Measurements from ENCODE around the gene ADISSP. TPM values are rescaled to one million over a fixed set of nuclear protein-coding genes. Genes with fewer than 3 reads are reported as not detected.

The ADISSP gene
- polyA plus RNA-seq (2011; rRNA removed) (21.3 and 34.3 TPM in 2 replicates), polyA minus RNA-seq (2011; rRNA and poly(A)+ RNA removed) (17.3 and 22.7 TPM in 2 replicates)

DNA sequence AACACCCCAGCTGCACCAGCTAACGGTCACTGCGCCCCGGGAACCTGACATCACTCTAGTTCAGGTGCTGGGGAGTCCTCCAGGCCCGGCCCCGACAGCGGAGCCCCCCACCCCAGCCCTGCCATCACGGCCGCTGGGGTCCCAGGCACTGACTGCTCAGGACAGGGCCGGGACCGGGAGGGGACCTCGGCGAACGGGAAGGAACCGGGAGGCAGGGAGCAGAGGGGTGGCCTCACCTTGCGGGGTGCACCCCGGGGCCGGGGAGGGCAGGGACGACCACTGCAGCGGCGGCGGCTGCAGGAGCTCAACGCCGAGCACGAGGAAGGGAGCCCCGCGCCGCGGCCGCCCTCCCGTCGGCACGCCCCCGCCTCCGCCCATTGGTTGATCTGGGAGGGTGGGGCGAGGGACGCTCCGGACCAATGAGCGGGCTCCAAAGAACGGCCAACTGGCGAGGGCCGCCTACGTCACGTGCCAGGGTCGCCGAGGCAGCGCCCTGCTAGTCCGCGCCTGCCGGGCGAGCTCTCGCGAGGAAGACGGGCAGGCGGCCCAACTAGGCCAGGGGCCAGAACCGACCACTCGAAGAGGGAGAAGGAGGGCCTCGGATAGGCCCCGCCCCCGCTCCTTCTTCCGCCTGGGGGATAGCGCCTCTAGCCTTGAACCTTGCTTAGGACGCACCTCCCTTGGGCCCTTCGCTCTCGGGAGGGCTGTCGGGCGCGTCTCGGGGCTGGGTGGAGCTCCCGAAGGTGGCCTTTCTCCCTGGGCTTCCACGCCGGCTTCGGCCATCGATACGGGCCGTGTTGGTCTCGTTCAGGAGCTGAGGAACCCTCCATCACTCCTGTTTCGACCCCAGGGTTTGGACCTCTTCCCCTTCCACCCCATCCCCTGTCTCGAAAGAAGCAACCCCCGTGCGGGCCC lies at the start of gene ADISSP:
Gene ADISSP (minus strand): TSS at position 327 of the 915 bp plus-strand sequence. CDS start 7,653 bp downstream, outside the sequence.
- peak within 1 kb of the TSS; percentile 73 for H3K4me3 ChIP-seq (ENCODE audit: low read depth, low read length)
- DNase-seq (ENCODE audit: low read depth), result peak; percentile 85
- no peaks in the 10 kb centered on the region for H3K36me3 ChIP-seq (ENCODE audit: control insufficient read depth, insufficient read depth, low read length)
- ChIA-PET CTCF (interaction anchor here (0.6 to 4.7 kb wide), 15 partner anchors 10 to 257 kb away, joined by 3 to 51 read pairs (median 6); partner anchors contain the start of genes AP5S1, CENPB and SPEF1), POLR2A (interaction anchor here (1.0 kb wide), 1 partner anchor 14 kb away, joined by 3 read pairs; the partner anchor contains the start of gene SPEF1)
- TF ChIP-seq, protein P1, sequence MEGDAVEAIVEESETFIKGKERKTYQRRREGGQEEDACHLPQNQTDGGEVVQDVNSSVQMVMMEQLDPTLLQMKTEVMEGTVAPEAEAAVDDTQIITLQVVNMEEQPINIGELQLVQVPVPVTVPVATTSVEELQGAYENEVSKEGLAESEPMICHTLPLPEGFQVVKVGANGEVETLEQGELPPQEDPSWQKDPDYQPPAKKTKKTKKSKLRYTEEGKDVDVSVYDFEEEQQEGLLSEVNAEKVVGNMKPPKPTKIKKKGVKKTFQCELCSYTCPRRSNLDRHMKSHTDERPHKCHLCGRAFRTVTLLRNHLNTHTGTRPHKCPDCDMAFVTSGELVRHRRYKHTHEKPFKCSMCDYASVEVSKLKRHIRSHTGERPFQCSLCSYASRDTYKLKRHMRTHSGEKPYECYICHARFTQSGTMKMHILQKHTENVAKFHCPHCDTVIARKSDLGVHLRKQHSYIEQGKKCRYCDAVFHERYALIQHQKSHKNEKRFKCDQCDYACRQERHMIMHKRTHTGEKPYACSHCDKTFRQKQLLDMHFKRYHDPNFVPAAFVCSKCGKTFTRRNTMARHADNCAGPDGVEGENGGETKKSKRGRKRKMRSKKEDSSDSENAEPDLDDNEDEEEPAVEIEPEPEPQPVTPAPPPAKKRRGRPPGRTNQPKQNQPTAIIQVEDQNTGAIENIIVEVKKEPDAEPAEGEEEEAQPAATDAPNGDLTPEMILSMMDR (IDR thresholded peaks at IDR 0.05; ENCODE audit: insufficient read depth, low read depth, low read length), result peak; percentile 30
- no peaks in the 10 kb centered on the region for H3K27me3 ChIP-seq (ENCODE audit: control insufficient read depth, insufficient read depth, low read length)

DNA sequence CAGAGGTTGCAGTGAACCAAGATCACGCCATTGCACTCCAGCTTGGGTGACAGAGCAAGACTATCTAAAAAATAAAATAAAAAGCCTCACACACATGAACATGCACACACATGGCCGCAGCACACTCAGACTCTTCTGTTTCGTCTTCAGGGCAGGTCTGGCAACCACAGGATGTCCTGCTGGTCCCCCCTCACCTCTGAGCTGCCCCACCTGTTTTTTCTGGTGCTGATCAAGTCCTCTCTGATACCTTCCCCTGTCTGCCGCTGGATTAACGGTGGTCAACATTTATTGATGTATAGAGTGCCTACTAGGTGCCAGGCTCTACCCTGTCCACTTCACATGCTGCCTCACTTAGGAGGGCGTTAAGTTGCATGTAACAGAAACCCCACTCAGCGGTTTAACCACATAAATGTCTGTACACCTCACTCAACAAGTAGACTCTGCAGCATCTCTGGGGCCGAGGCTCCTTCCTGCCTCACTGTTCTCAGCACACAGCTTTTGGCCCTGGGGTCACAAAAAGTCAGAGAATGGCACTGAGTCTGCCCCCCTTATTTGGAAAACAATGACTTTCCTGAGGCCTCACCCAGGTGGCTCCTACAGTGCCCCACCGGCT lies 48.3 kb upstream of the ADISSP start:
- H3K27me3 ChIP-seq (ENCODE audit: control insufficient read depth, insufficient read depth, low read length), result no peaks in the 10 kb centered on the region
- H3K4me3 ChIP-seq (ENCODE audit: low read depth, low read length), result no peak overlapping the region
- H3K36me3 ChIP-seq (ENCODE audit: control insufficient read depth, insufficient read depth, low read length), result no peaks in the 10 kb centered on the region
- TF ChIP-seq, protein P1 (IDR thresholded peaks at IDR 0.05; ENCODE audit: insufficient read depth, low read depth, low read length), result no peak
- POLR2A ChIA-PET, result no interaction called here
- DNase-seq (ENCODE audit: low read depth), result no peak
- CTCF ChIA-PET, result interaction anchor here (1.7 to 11.8 kb wide), 2 partner anchors 17 to 29 kb away, joined by 3 to 248 read pairs; partner anchors contain the start of genes CENPB and SPEF1

DNA sequence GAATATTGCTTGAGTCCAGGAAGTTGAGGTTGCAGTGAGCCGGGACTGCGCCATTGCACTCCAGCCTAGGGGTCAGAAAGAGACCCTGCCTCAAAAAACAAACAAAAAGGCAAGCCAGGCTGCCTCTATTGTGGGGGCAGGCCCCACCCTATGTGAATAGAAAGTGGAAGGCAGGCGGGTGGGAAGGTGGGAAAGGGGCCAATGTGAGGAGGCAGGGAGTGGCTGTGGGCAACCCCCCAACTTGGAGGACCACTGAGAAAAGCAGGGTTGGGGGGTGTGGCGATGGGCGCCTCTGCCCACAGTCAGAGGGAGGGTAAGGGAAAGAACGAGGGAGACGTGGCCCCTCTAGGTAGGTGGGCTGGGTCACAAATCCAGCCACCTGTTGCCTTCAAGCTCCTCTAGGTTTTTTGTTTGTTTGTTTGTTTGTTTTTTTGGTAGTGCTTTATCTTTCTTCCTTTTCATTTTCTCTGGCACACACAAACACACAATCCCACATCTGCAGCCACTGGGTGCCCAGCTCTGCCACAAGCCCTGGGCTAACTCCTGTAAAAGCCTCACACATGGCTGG lies 47.5 kb upstream of the ADISSP start:
- Histone ChIP-seq H3K36me3 (ENCODE audit: control insufficient read depth, insufficient read depth, low read length) (no peaks in the 10 kb centered on the region), H3K4me3 (ENCODE audit: low read depth, low read length) (no peak overlapping the region), H3K27me3 (ENCODE audit: control insufficient read depth, insufficient read depth, low read length) (no peaks in the 10 kb centered on the region)
- ChIA-PET CTCF (interaction anchor here (1.2 to 11.8 kb wide), 2 partner anchors 10 to 28 kb away, joined by 3 to 248 read pairs; partner anchors contain the start of genes CENPB and SPEF1), POLR2A (no interaction called here)
- no peak for DNase-seq (ENCODE audit: low read depth)
- TF ChIP-seq, protein P1 (IDR thresholded peaks at IDR 0.05; ENCODE audit: insufficient read depth, low read depth, low read length), result no peak

DNA sequence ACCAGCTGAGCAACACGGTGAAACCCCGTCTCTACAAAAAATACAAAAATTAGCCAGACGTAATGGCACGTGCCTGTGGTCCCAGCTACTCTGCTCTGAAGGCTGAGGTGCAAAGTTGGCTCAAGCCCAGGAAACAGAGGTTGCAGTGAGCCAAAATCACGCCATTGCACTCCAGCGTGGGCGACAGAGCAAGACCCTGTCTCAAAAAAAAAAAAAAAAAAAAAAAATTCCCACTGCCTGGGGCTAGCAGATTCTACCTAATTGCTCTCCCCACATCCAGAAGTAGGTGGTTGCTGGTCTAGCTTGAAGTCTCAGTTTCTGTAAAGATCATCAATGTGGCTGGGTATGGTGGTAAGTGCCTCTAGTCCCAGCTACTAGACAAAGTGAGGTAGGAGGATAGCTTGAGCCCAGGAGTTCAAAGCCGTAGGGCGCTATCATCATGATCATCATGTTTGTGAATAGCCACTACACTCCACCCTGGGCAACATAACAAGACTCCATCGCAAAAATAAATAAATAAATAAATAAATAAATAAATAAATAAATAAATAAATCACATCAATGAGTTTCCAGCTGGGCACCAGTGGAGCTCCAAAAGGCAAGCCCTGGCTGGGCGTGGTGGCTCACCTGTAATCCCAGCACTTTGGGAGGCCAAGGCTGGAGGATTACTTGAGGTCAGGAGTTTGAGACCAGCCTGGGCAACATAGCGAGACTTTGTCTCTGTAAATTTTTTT lies 46.5 kb upstream of the ADISSP start:
- ChIA-PET POLR2A (no interaction called here), CTCF (interaction anchor here (1.2 to 11.8 kb wide), 4 partner anchors 9 to 137 kb away, joined by 3 to 248 read pairs (median 4); partner anchors contain the start of genes CDC25B, CENPB and SPEF1)
- DNase-seq (ENCODE audit: low read depth), result no peak
- TF ChIP-seq, protein P1 (IDR thresholded peaks at IDR 0.05; ENCODE audit: insufficient read depth, low read depth, low read length), result no peak
- no peaks in the 10 kb centered on the region for H3K36me3 ChIP-seq (ENCODE audit: control insufficient read depth, insufficient read depth, low read length)
- H3K27me3 ChIP-seq (ENCODE audit: control insufficient read depth, insufficient read depth, low read length), result no peaks in the 10 kb centered on the region
- no peak overlapping the region for H3K4me3 ChIP-seq (ENCODE audit: low read depth, low read length)

All from BJ (cell line).